ENCODE results near the gene PLIN4.

GRCh38 chr19:4499318-4499717, 19.0 kb downstream of the PLIN4 start:
- TF ChIP-seq CTCF (IDR thresholded peaks at IDR 0.05) (no peak), POLR2A (IDR thresholded peaks at IDR 0.05) (no peak)
